OCI-LY7 (cell line): Measurements from ENCODE around the gene ARGLU1.

Experiments used
- EZH2phosphoT487 ChIP-seq: fragments of 200-600 bp; sonication (generic); IDR thresholded peaks from 2 replicates; pipeline ENCODE4 v1.6.1; 2018; ENCODE audit warnings: low read depth, borderline replicate concordance, mild to moderate bottlenecking, mixed run types, antibody characterized with exemption, low read length, moderate library complexity, mixed read lengths
- TF ChIP-seq, protein P1 (sequence below): fragments of 200-600 bp; sonication (generic); conservative IDR thresholded peaks from 2 replicates; pipeline ENCODE4 v1.5.1; 2014; ENCODE audit warnings: mild to moderate bottlenecking, antibody characterized with exemption, low read length, moderate library complexity, mixed read lengths

DNA sequence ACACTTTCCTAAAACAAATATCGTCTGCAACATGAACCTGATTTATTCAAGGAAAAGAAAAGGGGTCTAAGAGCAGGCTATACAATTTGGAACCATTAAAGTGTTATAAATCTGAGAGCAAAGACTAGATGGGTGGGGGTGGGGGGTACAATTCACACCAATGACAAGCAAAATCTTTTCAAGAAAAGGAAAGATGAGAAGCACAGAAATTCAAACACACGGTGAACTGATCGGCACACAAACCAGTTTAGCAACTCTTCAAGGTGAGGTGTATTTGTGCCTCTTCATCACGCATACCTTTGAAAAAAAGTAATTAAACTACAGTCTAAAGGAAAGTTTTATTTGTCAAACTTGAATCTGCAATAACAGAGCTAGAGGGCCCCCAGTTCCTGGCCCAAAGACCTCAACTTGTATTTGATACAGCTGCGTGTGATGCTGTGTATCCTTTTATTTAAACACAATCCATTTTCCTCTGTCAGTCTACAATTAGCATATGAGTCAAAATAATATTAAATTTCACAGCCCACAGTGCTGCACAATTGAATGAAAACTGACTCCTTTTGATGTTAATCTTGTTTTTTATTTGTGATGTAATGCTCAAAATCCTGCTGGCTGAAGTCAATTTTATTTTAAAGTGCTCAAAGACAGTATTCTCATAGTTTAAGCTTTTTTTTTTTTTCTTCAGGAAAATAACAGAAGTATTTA lies 46.7 kb downstream of the ARGLU1 start:
- no peak for TF ChIP-seq EZH2phosphoT487
- TF ChIP-seq, protein P1, sequence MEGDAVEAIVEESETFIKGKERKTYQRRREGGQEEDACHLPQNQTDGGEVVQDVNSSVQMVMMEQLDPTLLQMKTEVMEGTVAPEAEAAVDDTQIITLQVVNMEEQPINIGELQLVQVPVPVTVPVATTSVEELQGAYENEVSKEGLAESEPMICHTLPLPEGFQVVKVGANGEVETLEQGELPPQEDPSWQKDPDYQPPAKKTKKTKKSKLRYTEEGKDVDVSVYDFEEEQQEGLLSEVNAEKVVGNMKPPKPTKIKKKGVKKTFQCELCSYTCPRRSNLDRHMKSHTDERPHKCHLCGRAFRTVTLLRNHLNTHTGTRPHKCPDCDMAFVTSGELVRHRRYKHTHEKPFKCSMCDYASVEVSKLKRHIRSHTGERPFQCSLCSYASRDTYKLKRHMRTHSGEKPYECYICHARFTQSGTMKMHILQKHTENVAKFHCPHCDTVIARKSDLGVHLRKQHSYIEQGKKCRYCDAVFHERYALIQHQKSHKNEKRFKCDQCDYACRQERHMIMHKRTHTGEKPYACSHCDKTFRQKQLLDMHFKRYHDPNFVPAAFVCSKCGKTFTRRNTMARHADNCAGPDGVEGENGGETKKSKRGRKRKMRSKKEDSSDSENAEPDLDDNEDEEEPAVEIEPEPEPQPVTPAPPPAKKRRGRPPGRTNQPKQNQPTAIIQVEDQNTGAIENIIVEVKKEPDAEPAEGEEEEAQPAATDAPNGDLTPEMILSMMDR = no peak
